Osteocyte (in vitro differentiated cells): ENCODE measurements around the gene PRUNE2. TPM values are rescaled to one million over a fixed set of nuclear protein-coding genes. Genes with fewer than 3 reads are reported as not detected.

Experiments used
- DNase-seq: peaks from one replicate; pipeline ENCODE4 v3.0.0; 2021; ENCODE audit warnings: mixed read lengths; ENCODE audit not compliant: unreplicated experiment; ENCODE audit errors: extremely low spot score
- H3K27ac Mint-ChIP-seq: one replicate; pipeline ENCODE4 v1.8.0; 2021; ENCODE audit warnings: mild to moderate bottlenecking, mixed read lengths; ENCODE audit not compliant: unreplicated experiment
- H3K27me3 Mint-ChIP-seq: one replicate; pipeline ENCODE4 v1.8.0; 2021; ENCODE audit warnings: mixed read lengths; ENCODE audit not compliant: unreplicated experiment
- H3K36me3 Mint-ChIP-seq: one replicate; pipeline ENCODE4 v1.8.0; 2021; ENCODE audit warnings: mixed read lengths; ENCODE audit not compliant: unreplicated experiment
- H3K4me1 Mint-ChIP-seq: one replicate; pipeline ENCODE4 v1.8.0; 2021; ENCODE audit warnings: mixed read lengths; ENCODE audit not compliant: unreplicated experiment
- H3K4me3 Mint-ChIP-seq: one replicate; pipeline ENCODE4 v1.8.0; 2021; ENCODE audit warnings: mild to moderate bottlenecking, moderate library complexity, mixed read lengths; ENCODE audit not compliant: unreplicated experiment
- H3K9me3 Mint-ChIP-seq: one replicate; pipeline ENCODE4 v1.8.0; 2021; ENCODE audit warnings: mixed read lengths; ENCODE audit not compliant: unreplicated experiment
- total RNA-seq: library from RNA; stranded (reverse); gene quantifications from 2 replicates; pipeline ENCODE4 v1.2.1, GENCODE V29; 2021
- TF ChIP-seq, protein P1 (sequence below): fragments of 200-600 bp; sonication (generic); IDR thresholded peaks from 2 replicates; pipeline ENCODE4 v1.5.0; 2021; ENCODE audit warnings: antibody characterized with exemption, mild to moderate bottlenecking, moderate library complexity

PRUNE2 gene
- total RNA-seq, 1 donor from 2014 or later, result 1.0 TPM

DNA sequence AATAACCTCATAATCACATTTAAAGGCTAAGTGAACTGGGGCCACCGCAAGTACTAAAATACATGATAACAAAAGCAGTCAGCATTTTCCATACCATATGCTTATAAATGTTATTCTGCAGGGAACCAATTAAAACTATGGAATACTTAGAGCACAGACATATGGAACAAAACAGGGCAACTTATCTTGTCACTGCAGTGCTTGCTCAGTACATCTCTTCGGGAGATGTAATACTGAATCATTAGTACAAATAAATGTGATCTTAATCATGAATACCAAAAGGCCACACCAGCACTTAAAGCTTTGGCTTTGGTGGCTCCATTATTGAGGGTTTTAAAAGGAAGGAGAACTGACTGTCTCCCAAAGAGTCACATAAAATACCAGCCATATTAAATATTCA lies 32.1 kb downstream of the PRUNE2 start:
- peaks cover 3% of the 10 kb centered on the region for H3K27me3 Mint-ChIP-seq
- H3K9me3 Mint-ChIP-seq, result no peaks in the 10 kb centered on the region
- no peak for DNase-seq
- TF ChIP-seq, protein P1, sequence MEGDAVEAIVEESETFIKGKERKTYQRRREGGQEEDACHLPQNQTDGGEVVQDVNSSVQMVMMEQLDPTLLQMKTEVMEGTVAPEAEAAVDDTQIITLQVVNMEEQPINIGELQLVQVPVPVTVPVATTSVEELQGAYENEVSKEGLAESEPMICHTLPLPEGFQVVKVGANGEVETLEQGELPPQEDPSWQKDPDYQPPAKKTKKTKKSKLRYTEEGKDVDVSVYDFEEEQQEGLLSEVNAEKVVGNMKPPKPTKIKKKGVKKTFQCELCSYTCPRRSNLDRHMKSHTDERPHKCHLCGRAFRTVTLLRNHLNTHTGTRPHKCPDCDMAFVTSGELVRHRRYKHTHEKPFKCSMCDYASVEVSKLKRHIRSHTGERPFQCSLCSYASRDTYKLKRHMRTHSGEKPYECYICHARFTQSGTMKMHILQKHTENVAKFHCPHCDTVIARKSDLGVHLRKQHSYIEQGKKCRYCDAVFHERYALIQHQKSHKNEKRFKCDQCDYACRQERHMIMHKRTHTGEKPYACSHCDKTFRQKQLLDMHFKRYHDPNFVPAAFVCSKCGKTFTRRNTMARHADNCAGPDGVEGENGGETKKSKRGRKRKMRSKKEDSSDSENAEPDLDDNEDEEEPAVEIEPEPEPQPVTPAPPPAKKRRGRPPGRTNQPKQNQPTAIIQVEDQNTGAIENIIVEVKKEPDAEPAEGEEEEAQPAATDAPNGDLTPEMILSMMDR, result no peak
- peaks cover 14% of the 10 kb centered on the region for H3K4me1 Mint-ChIP-seq
- no peaks in the 10 kb centered on the region for H3K36me3 Mint-ChIP-seq
- no peak overlapping the region for H3K4me3 Mint-ChIP-seq
- no peak overlapping the region for H3K27ac Mint-ChIP-seq

DNA sequence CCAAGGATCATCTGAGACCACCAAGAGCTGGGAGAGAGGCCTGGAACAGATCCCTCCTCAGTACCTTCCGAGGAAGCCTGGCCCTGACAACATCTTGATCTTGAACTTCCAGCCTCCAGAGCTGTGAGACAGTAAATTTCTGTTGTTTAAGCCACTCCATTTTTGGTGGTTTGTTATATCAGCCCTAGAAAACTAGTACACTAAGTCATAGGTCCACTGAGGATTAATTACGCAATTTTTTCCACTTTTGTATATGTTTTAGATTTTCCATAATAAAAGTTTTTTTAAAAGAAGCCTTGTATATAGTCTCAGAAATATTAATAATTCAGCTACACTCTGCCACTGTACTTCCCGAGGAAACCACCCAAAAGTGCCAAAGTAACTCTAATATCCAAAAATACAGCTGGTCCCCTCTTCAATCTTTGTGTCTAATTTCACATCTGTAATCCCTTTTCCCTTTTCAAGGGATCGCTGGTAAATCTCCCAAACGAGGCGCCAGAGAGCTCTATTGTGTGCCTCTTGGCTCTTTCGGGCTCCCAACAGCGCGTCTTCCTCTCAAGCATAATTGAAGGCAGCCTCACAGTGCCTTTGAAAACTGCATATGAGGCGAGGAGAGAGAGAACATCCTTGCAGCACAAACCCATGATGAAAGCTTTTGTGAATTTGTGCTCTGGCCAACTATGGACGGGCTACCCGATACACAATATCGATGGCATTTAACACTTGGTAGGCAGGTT lies 32.7 kb downstream of the PRUNE2 start:
- TF ChIP-seq, protein P1, result no peak
- Mint-ChIP-seq H3K4me3 (no peak overlapping the region), H3K4me1 (peaks cover 14% of the 10 kb centered on the region), H3K36me3 (no peaks in the 10 kb centered on the region), H3K9me3 (no peaks in the 10 kb centered on the region), H3K27me3 (peaks cover 4% of the 10 kb centered on the region), H3K27ac (no peak overlapping the region)
- no peak for DNase-seq

DNA sequence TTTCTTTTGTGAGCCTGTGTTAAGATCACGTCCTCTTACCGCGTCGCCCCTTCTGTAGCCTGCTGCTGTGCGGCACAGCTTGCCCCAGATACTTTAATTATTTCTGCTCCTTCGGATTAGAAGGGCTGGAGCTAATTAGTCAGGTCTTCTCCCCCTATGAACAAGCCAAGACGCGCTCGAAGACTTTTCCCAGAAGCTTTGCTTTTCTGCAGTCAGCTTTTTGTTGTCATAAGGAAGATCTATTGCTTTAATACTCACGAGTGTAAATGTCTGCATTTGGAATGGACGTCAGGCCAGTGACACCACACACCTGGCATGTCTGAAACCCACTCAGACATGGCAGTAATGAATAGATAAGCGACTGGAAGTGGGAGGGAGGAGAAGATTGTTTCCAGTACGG lies 37.0 kb downstream of the PRUNE2 start:
- TF ChIP-seq, protein P1, result no peak
- H3K27me3 Mint-ChIP-seq, result peaks cover 8% of the 10 kb centered on the region
- H3K9me3 Mint-ChIP-seq, result no peaks in the 10 kb centered on the region
- H3K4me1 Mint-ChIP-seq, result peaks cover 12% of the 10 kb centered on the region
- no peak overlapping the region for H3K4me3 Mint-ChIP-seq
- H3K27ac Mint-ChIP-seq, result no peak overlapping the region
- no peak for DNase-seq
- no peaks in the 10 kb centered on the region for H3K36me3 Mint-ChIP-seq

DNA sequence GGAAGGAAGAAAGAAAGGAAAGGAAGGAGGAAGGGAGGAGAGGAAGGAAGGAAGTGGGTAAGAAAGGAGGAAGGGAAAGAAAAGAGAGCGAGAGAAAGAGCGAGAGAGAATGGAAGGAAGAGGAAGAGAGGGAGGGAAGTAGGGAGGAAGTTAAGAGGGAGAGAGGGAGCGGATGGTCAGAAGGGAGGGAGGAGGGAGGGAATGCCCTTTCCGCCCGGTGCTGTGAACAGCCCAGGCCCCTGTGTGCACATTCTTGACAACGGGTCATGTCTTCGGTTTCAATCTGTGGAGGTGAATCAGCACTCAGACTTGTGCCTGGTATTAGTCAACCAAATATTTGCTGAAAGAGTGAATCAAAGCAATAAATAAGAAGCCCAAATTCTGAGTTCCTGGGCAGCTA lies 39.2 kb downstream of the PRUNE2 start:
- no peak overlapping the region for H3K27ac Mint-ChIP-seq
- H3K4me1 Mint-ChIP-seq, result peaks cover 9% of the 10 kb centered on the region
- TF ChIP-seq, protein P1, result no peak
- peaks cover 8% of the 10 kb centered on the region for H3K27me3 Mint-ChIP-seq
- DNase-seq, result no peak
- no peaks in the 10 kb centered on the region for H3K36me3 Mint-ChIP-seq
- H3K9me3 Mint-ChIP-seq, result no peaks in the 10 kb centered on the region
- H3K4me3 Mint-ChIP-seq, result no peak overlapping the region

DNA sequence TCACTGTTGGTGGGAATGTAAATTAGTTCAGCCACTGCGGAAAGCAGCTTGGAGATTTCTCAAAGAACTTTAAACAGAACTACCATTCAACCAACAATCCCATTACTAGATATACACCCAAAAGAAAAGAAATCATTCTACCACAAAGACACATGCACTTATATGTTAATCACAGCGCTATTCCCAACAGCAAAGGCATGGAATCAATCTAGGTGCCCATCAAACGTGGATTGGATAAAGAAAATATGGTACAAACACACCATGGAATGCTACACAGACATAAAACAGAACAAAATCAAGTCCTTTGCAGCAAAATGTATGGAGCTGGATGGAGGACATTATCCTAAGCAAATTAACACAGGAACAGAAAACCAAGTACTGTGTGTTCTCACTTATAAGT lies 42.1 kb downstream of the PRUNE2 start:
- H3K27me3 Mint-ChIP-seq, result peaks cover 6% of the 10 kb centered on the region
- H3K4me3 Mint-ChIP-seq, result no peak overlapping the region
- TF ChIP-seq, protein P1, result no peak
- DNase-seq, result no peak
- H3K4me1 Mint-ChIP-seq, result peaks cover 9% of the 10 kb centered on the region
- no peaks in the 10 kb centered on the region for H3K9me3 Mint-ChIP-seq
- H3K36me3 Mint-ChIP-seq, result no peaks in the 10 kb centered on the region
- H3K27ac Mint-ChIP-seq, result no peak overlapping the region
